ENCODE data around the gene TXNL4B.

The TXNL4B gene

GRCh38 chr16:72093448-72094265, at the start of gene TXNL4B, which contains the start of gene DHX38:
TXNL4B (minus strand) TSS chr16:72093620; CDS start chr16:72090749, 2,871 bp downstream.
DHX38 (plus strand) TSS chr16:72093847; CDS start chr16:72096158, 2,311 bp downstream.
- DNase-seq (ENCODE audit: low spot score): peak; percentile 98

GRCh38 chr16:72142476-72142875, 49.1 kb upstream of the TXNL4B start:
- DNase-seq (ENCODE audit: low spot score): no peak

DNA sequence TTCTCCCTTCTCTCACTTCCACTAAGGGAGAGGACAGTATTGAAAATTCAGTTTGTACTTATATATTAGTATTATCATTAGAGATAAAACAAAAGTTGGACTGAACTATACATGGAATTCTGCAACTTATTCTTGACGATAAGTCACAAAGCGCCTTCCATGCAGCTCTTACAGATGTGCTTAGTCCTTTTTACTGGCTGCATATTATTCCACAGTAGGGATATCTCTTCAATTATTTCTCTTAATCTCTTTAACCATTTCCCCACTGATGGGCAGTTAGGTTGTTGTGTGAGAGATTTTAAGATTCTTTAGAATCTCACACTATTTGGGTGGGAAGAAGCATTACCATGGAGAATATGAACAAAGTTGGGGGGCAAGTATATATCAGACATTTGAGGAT, 46.5 kb upstream of the TXNL4B start:
- no peak for DNase-seq (ENCODE audit: low spot score)

DNA sequence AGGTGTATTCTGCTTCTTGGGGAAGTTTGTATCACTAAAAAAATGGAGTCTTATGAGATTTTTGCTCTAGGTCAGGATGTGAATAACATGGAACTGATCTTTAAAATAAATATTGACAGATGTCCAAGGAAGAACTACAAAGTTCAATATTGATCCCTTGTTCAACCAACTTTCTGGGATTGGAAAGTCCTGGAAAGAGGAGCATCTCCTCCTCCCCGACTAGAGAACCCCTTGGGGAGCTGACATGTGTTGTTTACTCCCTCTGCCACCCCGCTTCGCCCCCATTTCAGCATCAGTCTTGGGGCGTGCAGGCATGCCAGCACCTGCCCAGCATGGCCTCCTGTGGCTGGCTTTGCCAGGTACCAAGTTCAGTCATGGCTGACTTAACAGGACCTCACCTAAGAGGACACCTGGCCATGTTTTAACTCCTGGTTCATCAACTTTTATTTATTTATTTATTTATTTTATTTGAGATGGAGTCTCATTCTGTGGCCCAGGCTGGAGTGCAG, 44.7 kb upstream of the TXNL4B start:
- no peak for DNase-seq (ENCODE audit: low spot score)

GRCh38 chr16:72137380-72138063, 44.1 kb upstream of the TXNL4B start:
- no peak for DNase-seq (ENCODE audit: low spot score)

GRCh38 chr16:72134507-72134906, 41.1 kb upstream of the TXNL4B start:
- DNase-seq (ENCODE audit: low spot score): no peak

DNA sequence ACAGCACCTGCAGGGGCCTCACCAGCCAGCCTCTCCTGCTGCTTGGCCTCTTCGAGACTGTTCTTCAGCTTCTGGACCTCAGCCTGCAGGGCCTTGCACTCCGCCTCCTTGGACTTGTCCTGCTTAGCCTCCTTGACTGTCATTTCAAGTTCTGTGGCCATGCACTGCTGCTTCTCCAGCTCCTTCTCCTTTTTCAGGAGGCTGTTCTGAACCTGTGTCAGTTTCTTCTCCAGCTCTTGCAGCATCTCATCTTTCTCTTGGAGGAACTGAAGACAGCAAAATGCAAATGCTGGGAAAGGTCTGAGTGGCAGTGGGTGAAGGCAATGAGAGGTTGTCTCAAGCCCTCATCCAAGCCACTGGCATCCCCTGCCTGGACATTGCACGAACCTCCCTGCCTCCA, 39.3 kb upstream of the TXNL4B start:
- DNase-seq (ENCODE audit: low spot score): no peak

DNA sequence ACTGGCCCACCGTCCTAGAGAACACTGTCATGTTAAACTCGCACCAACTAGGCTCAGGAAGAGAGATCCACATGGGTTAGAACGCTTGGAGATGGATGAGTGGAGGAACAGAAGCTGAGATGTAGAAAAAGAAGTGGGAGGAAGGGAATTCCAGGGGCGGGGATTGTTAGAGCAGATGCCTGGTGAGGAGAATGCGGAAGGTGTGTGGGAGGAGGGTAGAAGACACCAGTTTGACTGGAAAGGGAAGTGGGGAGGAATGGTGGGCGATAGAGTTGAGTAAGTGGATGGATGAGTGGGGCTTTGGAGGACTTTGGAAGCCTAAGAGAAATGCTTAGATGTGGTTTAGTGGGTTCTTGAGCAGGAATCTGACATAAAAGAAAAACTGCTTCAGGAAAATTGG, 37.6 kb upstream of the TXNL4B start:
- DNase-seq (ENCODE audit: low spot score): no peak

GRCh38 chr16:72129976-72130656, 36.7 kb upstream of the TXNL4B start:
- DNase-seq (ENCODE audit: low spot score): no peak

DNA sequence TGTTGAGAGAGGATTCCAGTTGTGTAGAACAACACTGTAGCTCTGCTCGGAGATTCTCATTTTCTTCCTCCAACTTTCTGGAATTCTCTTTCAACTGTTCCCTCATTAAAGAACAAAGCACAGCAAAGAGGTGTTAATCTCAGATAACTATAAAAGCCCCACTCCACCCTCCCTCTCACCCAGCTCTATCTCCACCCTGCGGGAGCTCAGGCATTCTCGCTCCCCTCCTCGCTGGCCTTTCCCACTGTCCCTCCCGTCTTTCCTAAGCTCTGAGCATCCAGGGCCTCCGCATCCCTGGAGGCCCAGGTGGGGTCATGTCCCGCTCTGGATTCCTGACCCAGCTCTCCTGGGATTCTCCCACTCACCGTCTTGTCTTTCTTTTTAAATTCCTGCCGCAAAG, 35.3 kb upstream of the TXNL4B start:
- DNase-seq (ENCODE audit: low spot score): no peak

DNA sequence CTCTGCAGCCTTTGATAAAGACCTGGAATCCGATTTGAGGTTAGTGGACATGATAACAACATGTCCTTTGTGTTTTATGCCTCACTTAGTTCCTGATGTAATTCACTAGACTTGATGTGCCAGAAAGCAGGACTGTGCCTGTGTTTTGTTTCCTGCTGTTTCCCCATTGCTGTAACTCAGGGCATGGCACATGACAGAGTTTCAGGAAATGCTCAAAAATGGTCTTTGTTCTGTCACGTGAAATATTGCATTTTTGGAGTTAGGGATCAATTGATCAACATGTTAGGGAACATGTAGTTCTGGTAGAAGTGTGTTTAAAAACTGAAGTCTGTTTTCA, 33.0 kb upstream of the TXNL4B start:
- no peak for DNase-seq (ENCODE audit: low spot score)

GRCh38 chr16:72125635-72126428, 32.4 kb upstream of the TXNL4B start:
- no peak for DNase-seq (ENCODE audit: low spot score)

DNA sequence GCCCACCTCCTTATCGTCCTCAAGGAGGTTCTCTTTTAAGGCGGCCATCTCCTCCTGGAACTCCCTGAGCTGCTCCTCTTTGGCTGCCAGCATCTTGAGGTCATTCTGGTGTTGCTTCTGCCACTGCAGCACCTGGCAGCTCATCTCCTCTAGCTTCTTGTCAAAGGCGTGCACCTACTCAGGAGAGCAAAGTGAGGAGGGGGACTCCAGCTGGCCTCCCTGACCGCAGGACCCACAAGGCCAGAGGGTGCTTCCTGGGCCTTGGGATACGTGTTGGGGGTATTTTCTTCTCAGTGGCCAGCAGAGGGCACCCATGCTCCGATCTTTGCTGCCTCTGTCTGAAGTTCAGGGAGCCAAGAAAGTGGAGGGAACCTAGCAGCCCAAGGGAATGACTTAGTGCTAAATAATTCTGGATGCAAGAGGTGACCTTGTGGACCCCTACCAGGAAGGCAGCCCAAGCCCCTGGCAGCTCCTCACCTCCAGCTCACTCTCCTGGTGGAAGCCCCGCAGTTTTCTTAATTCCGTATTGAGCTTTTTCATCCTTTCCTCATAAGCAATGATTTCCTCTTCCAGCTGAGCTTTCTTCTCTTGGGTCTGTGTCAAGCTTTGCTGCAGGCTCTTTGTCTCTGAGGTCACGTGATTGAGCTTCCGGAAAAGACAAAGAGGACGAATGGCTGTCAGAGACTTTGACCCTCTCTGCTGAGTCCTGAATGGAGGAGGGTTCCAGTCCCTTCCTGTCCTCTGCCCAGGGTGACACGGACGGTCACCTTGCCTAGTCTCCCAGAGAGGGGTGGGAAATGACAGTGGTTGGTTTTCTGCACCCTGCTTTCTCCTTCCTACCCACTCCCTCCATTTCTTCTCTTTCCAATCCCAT, 31.6 kb upstream of the TXNL4B start:
- peak; percentile 86 for DNase-seq (ENCODE audit: low spot score)

- DNase-seq (ENCODE audit: low spot score): no peak
These were observed 30.7 kb upstream of the TXNL4B start for GRCh38 chr16:72124148-72124547.

- no peak for DNase-seq (ENCODE audit: low spot score)
These were observed 30.0 kb upstream of the TXNL4B start for GRCh38 chr16:72123426-72123825.

DNA sequence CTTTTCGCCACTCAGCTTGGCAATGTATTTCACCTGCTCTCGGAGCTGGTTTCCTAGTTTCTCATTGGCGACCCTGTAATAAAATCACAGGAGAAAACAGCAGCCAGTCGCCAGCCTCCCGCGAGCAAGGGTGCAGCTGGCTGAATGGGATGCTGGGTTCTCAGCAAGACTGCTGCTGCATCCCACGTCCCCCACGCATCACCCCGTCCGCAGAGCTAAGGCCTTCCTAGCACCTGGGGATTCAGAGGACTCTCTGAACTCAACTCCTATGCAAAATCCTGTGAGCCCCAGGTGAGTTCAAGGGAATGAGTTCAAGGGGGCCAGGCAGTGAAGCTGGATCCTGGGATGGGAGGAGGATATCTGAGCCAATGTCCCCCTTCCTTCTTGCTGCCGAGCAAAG, 29.5 kb upstream of the TXNL4B start:
- DNase-seq (ENCODE audit: low spot score): no peak

- DNase-seq (ENCODE audit: low spot score): no peak
These were observed 28.9 kb upstream of the TXNL4B start for GRCh38 chr16:72122308-72122707.

DNA sequence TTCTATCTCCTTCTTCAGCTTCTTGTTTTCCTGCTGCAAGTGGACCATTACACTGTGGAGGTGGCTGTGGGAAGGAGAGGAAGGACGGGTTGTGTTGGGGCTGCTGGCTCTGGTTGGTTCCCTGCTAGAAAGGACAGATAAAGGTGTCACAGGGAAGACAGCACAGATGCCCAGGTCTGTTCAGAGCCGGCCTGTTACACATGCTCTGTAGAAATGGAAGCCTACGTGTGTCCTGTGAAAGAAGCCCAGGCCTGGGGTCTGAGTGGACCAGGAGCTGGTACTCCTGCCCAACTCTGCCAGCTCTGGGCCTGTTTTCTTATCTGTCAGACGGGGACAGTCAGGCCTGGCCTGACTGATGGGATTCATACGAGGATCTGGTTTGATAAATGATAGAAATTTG, 26.6 kb upstream of the TXNL4B start:
- DNase-seq (ENCODE audit: low spot score): no peak

DNA sequence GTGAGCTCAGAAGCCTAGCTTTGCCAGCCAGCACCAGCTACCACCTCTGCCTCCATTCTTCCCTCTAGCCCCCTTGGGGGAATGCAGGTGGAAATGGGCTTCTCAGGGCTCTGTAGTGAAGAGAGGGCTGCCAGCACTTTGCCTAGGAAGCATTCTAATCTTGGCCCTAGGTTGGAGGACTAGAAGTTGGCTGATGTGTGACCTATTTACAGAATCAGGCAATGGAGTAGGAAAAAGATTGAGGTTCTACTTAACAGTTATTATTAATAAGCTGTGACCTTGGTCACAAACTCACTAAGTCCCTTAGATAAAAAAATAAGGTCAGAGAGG, 20.2 kb upstream of the TXNL4B start:
- no peak for DNase-seq (ENCODE audit: low spot score)

DNA sequence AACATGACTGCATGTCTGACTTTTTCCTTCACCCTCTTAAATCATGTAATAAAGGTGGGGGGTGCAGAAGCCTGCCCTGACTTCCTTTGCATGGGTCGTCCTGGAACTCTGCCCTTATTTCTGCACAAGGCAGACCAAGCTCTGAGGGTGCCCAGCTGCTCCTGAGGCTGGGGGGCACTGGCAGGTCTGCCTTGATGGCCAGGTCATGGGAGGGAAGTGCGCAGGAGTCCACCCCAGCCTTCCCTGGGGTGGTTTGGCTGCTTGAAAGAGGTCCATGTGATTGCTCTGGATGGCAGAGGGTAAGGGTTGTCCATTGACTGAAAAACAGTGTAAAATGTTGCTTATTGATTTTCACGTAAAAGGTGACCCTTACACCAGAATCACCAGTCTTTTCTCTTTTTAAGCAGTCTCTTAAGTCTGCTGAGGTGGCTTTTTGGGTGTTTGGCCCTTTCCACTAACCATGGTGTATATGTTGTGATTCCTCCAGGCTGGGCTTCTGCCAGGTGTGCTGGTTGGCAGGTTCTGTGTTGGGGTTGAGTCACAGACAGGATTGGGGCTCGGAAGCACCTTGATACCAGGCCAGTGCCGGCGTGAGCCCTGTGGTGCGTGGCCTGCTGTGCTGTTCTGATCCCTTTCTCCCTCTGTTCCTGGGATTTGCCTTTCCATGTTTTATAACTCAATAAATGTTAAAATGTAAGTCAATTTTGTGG, 19.6 kb upstream of the TXNL4B start:
- no peak for DNase-seq (ENCODE audit: low spot score)

DNA sequence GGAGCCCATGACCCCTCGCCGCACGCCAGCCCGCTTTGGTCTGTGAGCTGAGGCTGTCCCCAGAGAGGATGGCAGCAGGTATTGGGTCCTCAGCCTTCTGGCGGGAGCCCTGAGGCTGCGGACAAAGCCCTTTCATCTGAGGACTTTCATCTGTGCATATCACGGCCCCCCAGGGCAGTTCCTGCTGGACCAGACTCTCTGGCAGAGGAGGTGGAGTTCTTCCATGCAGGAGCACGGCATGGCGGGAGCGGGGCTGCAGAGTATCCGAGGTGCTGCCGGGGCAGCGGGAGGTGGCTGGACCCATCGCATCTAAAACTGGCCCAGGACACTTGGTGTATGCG, 19.0 kb upstream of the TXNL4B start:
- DNase-seq (ENCODE audit: low spot score): no peak
